Measurements from ENCODE around the gene NUBP1.

DNA sequence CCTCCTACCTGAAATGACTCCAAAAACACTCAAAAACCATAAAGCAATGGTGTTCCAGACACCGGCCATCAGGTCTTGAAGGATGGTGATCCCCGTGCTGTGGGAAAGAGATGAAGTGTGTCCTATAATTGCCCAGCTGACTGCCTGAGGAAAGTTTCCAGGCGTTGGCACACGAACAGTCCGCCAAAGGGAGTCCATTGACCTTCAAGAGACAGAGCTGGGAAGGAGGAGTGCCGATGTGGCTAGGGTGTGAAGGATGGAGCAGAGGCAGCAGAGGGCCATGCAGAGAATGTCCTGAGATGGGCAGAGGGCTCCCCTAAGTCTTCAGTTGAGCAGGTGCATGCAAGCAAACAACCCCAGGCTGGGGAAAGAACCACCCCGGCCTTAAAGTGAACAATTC lies 11.9 kb upstream of the NUBP1 start:
- TF ChIP-seq CTCF (IDR thresholded peaks at IDR 0.05 in 8 of 11, conservative IDR thresholded peaks at IDR 0.05 in 3 of 11): no peak
- no peak for TF ChIP-seq POLR2A (IDR thresholded peaks at IDR 0.05)
